GM19455 (cell line): ENCODE results near the gene BMPR2.
"Not testable (repeated sequence)": the region's sequence is repeated elsewhere in the genome, so short reads cannot be mapped to it uniquely, and the experiment has no call there.

Source experiments
- ATAC-seq: cut with Tn5 transposase; IDR thresholded peaks from one replicate; pipeline ENCODE4 v1.9.1; 2021; ENCODE audit not compliant: unreplicated experiment

The BMPR2 gene

GRCh38 chr2:202378662-202379358, 2.7 kb downstream of the BMPR2 start:
- no peak for ATAC-seq

GRCh38 chr2:202382684-202383083, 6.6 kb downstream of the BMPR2 start:
- ATAC-seq: no peak

DNA sequence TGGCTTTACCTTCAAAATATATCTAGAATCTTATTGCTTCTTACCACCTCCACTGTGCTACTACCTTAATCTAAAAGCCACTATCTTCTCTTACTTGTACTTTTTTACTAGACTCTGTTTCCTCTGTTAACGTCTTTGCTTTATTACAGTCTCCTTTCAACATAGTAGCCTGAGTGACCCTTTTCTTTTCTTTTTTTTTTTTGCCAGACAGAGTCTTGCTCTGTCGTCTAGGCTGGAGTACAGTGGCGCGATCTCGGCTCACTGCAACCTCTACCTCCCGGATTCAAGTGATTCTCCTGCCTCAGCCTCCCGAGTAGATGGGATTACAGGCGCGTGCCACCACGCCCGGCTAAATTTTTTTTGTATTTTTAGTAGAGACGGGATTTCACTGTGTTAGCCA, 10.4 kb downstream of the BMPR2 start:
- not testable (repeated sequence) for ATAC-seq

DNA sequence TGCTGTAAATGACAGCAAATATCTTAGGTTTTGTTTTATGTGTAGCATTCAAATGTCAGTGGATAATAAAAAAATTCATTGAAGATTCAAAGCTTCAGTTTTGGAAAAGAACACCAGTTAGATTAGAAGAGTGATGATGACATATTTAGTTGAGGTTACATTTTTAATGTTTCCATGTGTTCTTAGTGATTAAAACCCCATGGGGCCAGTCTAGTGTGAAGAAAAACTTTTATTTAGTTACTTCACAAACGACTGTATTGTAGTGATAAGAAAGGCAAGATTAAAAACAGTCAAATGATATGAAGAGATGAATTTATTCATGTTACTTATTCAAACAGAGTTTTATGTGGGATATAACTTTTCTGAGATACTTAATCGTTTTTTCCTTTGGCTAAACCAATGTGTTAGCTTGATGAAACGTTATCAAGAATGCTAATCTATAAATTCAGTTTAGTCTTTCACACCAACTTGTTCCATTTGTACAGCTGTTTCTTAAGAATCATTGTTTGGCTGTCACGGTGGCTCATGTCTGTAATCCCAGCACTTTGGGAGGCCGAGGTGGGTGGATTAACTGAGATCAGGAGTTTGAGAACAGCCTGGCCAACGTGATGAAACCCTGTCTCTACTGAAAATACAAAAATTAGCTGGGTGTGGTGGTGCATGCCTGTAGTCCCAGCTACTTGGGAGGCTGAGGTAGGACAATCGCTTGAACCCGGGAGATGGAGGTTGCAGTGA, 11.6 kb downstream of the BMPR2 start:
- ATAC-seq: no peak

GRCh38 chr2:202400941-202401340, 24.8 kb downstream of the BMPR2 start:
- no peak for ATAC-seq

DNA sequence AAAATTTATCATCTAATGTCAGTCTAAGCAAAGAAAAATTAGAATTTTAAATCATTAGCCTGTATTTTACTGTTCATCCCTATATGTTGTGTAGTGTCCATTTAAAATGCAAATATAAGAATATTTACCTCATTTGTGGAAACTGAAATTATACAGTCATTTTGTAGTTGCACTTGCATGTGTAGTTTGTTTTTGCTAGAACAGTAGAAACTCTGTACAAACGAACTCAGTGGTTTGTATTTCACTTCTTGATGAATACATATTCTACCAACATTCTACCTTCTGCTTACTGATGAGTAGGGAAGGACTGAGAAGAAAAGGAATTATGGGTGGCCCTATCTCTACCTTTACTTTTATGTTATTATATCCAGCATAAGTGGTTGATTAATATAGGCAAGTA, 29.7 kb downstream of the BMPR2 start:
- ATAC-seq: no peak

DNA sequence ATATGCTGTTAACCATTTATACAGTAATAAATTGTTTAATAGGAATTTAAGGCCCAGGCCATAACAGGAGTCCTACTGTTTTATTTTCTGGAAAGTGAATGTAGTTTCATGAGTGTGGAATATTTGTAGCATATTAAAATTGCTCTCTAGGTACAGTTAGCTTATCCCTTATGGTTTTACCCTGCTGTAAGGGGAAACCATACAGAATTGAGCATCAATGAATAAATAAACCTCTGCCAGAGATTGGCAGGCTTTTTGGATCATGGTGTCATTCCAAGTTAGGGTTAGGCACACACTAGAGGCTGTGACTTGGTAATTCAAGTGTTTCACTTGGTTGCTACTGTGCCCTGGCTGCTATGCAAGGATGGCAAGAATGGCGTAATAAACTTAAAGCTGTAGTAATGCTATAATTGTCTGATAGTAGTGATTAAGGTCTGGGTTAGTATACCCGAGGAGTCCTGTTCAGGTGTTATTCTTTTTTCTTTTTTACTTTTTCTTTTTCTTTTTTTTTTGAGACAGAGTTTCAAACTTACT, 30.4 kb downstream of the BMPR2 start:
- ATAC-seq: no peak

DNA sequence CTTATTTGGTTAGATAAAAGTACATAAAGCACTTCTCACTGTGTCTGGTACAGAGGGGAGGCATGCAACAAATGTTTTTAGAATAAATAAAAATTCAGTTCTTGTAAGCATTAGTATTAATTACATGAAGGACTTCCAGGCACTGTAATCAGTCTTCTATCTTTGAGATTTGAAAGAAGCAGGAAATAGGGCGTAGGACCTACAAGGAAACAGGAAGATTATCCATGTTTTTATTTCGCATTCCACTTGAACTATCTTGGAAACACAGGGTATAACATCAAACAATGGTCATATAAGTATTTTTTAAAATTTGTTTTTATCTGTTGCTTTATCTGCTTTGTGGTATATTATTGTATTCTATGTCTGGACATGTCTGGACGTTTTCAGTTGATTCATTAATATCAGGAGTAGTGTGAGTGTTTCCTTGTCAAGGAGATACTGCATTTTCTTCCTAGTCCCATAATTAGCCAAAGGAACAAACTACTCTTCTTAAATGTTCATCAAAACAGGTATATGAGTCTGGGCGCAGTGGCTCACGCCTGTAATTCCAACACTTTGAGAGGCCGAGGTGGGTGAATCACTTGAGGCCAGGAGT, 32.5 kb downstream of the BMPR2 start:
- ATAC-seq: no peak

- ATAC-seq: no peak
These were observed 34.0 kb downstream of the BMPR2 start for GRCh38 chr2:202410092-202410491.

DNA sequence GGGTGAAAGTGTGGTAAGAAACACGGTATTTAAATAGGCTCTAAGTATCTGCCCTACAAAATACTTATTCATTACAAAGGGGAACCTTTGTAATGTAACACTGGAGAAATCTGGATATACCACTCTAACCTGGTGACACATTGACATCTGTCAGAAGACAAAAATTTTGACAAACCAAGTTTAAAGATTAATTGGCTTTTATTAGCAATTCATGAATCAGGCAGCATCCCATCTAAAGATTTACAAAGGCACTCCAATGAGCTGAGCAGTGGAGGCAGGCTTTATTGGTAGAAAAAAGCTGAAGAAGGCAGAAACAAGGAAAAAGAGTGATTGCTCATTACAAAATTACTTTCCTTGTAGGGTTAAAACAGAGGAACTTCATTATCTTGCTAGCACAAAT, 35.0 kb downstream of the BMPR2 start:
- ATAC-seq: no peak

- ATAC-seq: no peak
These were observed 41.9 kb downstream of the BMPR2 start for GRCh38 chr2:202418027-202418426.

- ATAC-seq: no peak
These were observed 42.4 kb downstream of the BMPR2 start for GRCh38 chr2:202418511-202418910.

- ATAC-seq: no peak
These were observed 47.0 kb downstream of the BMPR2 start for GRCh38 chr2:202423139-202423538.

DNA sequence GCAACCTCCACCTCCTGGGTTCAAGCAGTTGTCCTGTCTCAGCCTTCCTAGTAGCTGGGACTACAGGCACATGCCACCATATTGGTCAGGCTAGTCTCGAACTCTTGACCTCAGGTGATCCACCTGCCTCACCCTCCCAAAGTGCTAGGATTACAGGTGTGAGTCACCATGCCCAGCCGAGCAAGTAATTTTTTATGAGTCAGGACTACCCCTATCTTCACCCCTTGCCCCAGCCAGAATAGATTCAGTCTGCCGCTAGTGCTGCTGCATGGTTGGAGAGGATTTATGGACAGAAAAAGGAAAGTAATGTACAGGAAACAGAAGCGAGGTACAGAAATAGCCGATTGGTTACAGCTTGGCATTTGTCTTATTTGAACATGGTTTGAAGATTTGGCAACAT, 48.9 kb downstream of the BMPR2 start:
- ATAC-seq: no peak

- ATAC-seq: no peak
These were observed 50.6 kb downstream of the BMPR2 start for GRCh38 chr2:202426751-202427150.

DNA sequence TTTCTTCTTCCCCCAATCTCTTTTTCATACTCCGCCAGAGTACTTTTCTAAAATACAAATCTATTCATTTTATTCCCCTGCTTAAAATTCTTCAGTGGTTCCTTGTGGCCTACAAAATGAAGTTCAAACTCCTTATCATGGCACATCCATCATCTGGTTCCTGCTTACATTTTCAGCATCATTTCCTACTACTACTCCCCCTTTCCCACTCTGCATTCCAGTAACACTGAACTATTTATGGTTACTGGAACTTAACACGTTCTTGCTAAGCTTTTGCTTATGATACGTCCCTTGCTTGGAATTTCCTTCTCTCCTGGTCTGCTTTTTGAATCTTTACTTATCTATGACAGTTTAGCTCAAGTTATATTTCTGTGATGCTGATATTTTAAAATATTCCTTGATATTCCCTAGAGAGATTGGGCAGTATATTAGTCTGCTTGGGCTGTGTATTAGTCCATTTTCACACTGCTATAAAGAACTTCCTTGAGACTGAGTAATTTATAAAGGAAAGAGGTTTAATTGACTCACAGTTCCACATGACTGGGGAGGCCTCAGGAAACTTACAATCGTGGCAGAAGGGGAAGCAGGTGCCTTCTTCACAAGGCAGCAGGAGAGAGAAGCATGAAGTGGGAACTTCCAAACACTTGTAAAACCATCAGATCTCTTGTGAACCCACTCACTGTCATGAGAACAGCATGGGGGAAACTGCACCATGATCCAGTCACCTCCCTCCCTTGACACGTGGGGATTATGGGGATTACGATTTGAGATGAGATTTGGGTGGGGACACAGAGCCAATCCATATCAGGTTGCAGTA, 53.2 kb downstream of the BMPR2 start:
- no peak for ATAC-seq

DNA sequence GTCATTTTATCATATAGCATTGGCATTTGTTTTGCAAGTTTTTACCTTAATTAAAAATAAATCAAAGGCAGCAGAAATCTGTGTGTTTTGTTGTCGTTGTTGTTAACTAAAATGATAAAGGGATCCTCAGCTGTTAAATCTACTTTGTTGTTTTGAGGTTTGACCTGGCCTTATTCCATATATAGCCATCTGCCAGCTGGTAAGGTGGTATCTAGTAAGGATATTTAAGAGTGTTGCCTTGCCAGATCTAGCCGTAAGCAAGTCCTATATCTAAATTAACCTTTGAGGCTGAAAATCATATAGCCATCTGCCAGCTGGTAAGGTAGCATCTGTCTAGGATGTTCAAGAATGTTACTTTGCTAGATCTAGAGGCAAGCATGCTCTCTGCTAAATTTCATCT, 56.6 kb downstream of the BMPR2 start:
- ATAC-seq: no peak

GRCh38 chr2:202434472-202434871, 58.3 kb downstream of the BMPR2 start:
- ATAC-seq: no peak

DNA sequence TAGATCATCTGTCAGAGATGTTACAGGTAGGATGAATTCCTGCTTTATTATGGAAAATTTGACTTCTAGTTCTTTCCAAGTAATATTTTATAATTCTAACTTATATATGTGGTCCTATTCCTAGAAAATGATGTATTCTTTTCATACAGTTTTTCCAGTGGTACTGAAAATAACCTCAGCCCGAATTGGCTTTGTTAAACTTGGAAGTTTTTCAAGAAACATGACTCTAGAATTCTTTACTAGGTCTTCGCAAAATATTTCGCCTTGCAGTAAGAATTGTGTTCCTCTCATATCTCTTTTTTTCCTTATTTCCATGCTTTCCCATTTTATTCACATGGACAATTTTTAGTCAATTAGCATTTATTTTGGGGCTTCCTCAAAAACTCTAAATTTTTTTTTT, 60.5 kb downstream of the BMPR2 start:
- no peak for ATAC-seq

DNA sequence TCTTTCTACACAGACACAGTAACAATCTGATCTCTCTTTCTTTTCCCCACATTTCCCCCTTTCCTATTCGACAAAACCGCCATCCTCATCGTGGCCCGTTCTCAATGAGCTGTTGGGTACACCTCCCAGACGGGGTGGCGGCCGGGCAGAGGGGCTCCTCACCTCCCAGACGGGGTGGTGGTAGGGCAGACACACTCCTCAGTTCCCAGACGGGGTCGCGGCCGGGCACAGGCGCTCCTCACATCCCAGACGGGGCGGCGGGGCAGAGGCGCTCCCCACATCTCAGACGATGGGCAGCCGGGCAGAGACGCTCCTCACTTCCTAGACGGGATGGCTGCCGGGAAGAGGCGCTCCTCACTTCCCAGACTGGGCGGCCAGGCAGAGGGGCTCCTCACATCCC, 64.0 kb downstream of the BMPR2 start:
- not testable (repeated sequence) for ATAC-seq

DNA sequence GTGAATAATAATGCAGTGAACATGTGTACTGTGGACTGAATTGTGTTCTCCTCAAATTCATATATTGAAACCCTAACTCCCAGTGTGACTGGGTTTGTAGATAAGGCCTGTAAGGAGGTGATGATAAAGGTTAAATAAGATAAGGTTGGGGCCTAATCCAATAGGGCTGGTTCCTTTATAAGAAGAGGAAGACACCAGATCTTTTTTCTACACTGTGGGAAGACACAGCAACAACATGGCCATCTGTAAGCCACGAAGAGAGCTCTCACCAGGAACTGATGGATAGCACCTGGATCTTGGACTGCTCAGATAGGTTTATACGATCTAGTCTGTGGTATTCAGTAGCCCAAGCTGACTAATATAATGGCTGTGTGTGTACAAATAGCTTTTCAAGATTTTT, 66.8 kb downstream of the BMPR2 start:
- no peak for ATAC-seq
